Erythroblast (primary cell): ENCODE data around the gene RPGR.

Experiments
- GATA1 ChIP-seq: IDR thresholded peaks from 2 replicates; pipeline ENCODE4 v1.6.1; 2011; ENCODE audit warnings: low read depth, mild to moderate bottlenecking, control low read depth, low read length, moderate library complexity
- POLR2A ChIP-seq: IDR thresholded peaks from 2 replicates; pipeline ENCODE4 v1.6.1; 2011; ENCODE audit warnings: mild to moderate bottlenecking, low read length

DNA sequence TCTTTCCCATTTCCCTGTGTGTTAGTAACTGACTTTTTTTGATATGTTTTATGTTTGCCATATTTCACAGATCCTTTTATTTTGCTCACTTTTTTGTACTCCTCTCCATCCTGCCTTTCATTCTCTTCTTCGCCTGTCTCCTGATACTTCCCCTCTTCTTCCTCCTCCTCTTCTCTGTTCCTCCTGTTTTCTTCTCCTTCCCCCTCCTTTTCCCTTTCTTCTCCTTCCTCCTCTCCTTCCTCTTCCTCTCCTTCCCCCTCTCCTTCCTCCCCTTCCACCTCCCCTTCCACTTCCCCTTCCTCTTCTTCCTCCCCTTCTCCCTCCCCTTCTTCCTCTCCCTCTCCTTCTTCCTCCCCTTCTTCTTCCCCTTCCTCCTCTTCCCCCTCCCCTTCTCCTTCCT lies 41.7 kb downstream of the RPGR start:
- TF ChIP-seq POLR2A, result no peak
- TF ChIP-seq GATA1, result no peak
